ENCODE data around the gene PLA2G5. TPM values are rescaled to one million over a fixed set of nuclear protein-coding genes. Genes with fewer than 3 reads are reported as not detected.
A peak's percentile ranks its signal among the peaks of the same experiment; 100 is the strongest.

The PLA2G5 gene
- total RNA-seq, 1 donor from 2014 or later, result 0.25 TPM

GRCh38 chr1:20100632-20101355 is 30.8 kb downstream of the PLA2G5 start:
- peak; percentile 66 for TF ChIP-seq CTCF (IDR thresholded peaks at IDR 0.05; ENCODE audit: unreplicated experiment)
- no peak overlapping the region for H3K4me3 Mint-ChIP-seq
- peaks cover 10% of the 10 kb centered on the region for H3K4me1 Mint-ChIP-seq
- H3K27ac Mint-ChIP-seq, result no peak overlapping the region
- H3K9me3 Mint-ChIP-seq, result peaks cover 13% of the 10 kb centered on the region
- peaks cover 3% of the 10 kb centered on the region for H3K27me3 Mint-ChIP-seq (ENCODE audit: low read depth)
- DNase-seq (ENCODE audit: low spot score in 2 of 2, unreplicated experiment in 2 of 2), result peak in 1 of 2 experiments; percentile 49
- H3K36me3 Mint-ChIP-seq, result no peaks in the 10 kb centered on the region

GRCh38 chr1:20102875-20103274 is 32.9 kb downstream of the PLA2G5 start:
- no peak for TF ChIP-seq CTCF (IDR thresholded peaks at IDR 0.05; ENCODE audit: unreplicated experiment)
- DNase-seq (ENCODE audit: low spot score in 2 of 2, unreplicated experiment in 2 of 2), result no peak
- no peaks in the 10 kb centered on the region for H3K9me3 Mint-ChIP-seq
- H3K36me3 Mint-ChIP-seq, result no peaks in the 10 kb centered on the region
- H3K27ac Mint-ChIP-seq, result no peak overlapping the region
- peaks cover 3% of the 10 kb centered on the region for H3K27me3 Mint-ChIP-seq (ENCODE audit: low read depth)
- H3K4me3 Mint-ChIP-seq, result no peak overlapping the region
- H3K4me1 Mint-ChIP-seq, result peaks cover 24% of the 10 kb centered on the region

GRCh38 chr1:20105856-20106255 is 35.9 kb downstream of the PLA2G5 start:
- Mint-ChIP-seq H3K9me3 (no peaks in the 10 kb centered on the region), H3K36me3 (no peaks in the 10 kb centered on the region), H3K27me3 (ENCODE audit: low read depth) (peaks cover 2% of the 10 kb centered on the region), H3K4me1 (peaks cover 35% of the 10 kb centered on the region), H3K4me3 (no peak overlapping the region), H3K27ac (peak overlapping the region; percentile 53)
- no peak for TF ChIP-seq CTCF (IDR thresholded peaks at IDR 0.05; ENCODE audit: unreplicated experiment)
- no peak for DNase-seq (ENCODE audit: low spot score in 2 of 2, unreplicated experiment in 2 of 2)

GRCh38 chr1:20107351-20107750 is 37.4 kb downstream of the PLA2G5 start:
- Mint-ChIP-seq H3K27ac (no peak overlapping the region), H3K9me3 (no peaks in the 10 kb centered on the region), H3K4me1 (peaks cover 32% of the 10 kb centered on the region), H3K4me3 (no peak overlapping the region), H3K27me3 (ENCODE audit: low read depth) (no peaks in the 10 kb centered on the region), H3K36me3 (no peaks in the 10 kb centered on the region)
- TF ChIP-seq CTCF (IDR thresholded peaks at IDR 0.05; ENCODE audit: unreplicated experiment), result no peak
- no peak for DNase-seq (ENCODE audit: low spot score in 2 of 2, unreplicated experiment in 2 of 2)

GRCh38 chr1:20107796-20108195 is 37.8 kb downstream of the PLA2G5 start:
- no peak for DNase-seq (ENCODE audit: low spot score in 2 of 2, unreplicated experiment in 2 of 2)
- Mint-ChIP-seq H3K9me3 (no peaks in the 10 kb centered on the region), H3K4me3 (no peak overlapping the region), H3K27me3 (ENCODE audit: low read depth) (no peaks in the 10 kb centered on the region), H3K36me3 (no peaks in the 10 kb centered on the region), H3K27ac (no peak overlapping the region), H3K4me1 (peaks cover 32% of the 10 kb centered on the region)
- TF ChIP-seq CTCF (IDR thresholded peaks at IDR 0.05; ENCODE audit: unreplicated experiment), result no peak

Data from mesothelial cell of epicardium (in vitro differentiated cells).